Fibroblast of the aortic adventitia (primary cell): ENCODE measurements around the gene PNISR. TPM values are rescaled to one million over a fixed set of nuclear protein-coding genes. Genes with fewer than 3 reads are reported as not detected.
A peak's percentile ranks its signal among the peaks of the same experiment; 100 is the strongest.

Source experiments
- DNase-seq: peaks from one replicate; pipeline ENCODE4 v3.0.0-alpha.2; 2010; ENCODE audit warnings: low read depth
- H3K4me3 ChIP-seq: 2 replicates; pipeline ENCODE4 v1.5.1; 2011; ENCODE audit warnings: low read depth, mild to moderate bottlenecking, control low read depth, low read length, moderate library complexity
- total RNA-seq: library from RNA; depleted of rRNA; stranded (reverse); fragments of >200 nt; gene quantifications from 2 replicates; pipeline ENCODE4 v1.2.3, GENCODE V29; 2012; ENCODE audit warnings: low replicate concordance
- TF ChIP-seq, protein P1 (sequence below): IDR thresholded peaks from 2 replicates; pipeline ENCODE4 v1.5.1; 2011; ENCODE audit warnings: mild to moderate bottlenecking, low read length, control low read depth, inconsistent platforms; ENCODE audit not compliant: insufficient read depth

Gene PNISR
- total RNA-seq, 1 donor, result 69.4 TPM

DNA sequence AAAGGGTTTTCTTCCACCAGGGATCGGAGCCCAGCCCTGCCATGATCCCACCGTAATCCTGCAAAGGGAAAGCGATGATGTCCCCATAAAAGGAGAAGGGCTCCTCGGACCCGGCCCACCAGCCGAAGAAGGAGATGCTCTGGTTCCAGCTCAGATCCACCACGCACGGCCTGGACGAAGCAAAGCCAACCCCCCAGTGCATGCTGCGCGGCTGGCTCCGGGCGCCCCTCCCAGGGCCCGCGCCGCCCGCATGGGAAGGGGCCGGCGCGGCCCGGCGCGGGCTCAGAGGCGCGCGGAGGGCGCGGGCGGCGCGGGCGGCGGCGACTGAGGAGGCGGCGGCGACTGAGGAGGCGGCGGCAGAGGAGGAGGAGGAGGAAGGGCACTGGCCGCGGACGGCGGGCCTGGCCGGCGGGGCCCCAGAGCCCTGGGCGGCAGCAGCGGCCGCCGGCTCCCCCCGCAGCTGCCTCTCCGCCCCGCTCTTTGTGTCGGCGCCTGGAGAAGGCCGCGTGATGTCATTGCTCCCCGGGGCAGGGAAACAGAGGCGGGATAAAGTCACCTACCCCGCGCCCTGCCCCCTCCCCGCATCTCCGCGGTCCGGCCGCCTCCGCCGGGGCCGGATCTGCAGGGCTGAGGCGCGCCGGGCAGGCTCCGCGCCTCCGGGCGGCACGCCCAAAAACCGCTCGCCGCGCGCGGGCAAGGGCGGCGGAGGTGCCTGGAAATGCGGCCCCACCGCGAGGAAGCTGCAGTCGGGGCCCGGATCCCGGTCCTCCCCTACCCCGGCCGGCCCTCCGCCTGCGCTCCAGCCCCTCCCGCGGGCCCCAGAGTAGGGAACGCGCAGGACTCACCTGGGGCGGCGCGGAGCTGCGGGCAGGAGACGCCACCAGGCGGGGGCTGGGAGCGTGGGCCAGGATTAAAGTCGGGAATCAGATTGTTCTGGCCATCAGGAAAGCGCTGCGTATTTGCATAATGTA is 75.7 kb downstream of the PNISR start, which contains the start of gene FAXC:
TSS of gene FAXC (minus strand) at position 504 of the 971 bp plus-strand sequence. CDS start at position 202, 302 bp downstream.
- TF ChIP-seq, protein P1, sequence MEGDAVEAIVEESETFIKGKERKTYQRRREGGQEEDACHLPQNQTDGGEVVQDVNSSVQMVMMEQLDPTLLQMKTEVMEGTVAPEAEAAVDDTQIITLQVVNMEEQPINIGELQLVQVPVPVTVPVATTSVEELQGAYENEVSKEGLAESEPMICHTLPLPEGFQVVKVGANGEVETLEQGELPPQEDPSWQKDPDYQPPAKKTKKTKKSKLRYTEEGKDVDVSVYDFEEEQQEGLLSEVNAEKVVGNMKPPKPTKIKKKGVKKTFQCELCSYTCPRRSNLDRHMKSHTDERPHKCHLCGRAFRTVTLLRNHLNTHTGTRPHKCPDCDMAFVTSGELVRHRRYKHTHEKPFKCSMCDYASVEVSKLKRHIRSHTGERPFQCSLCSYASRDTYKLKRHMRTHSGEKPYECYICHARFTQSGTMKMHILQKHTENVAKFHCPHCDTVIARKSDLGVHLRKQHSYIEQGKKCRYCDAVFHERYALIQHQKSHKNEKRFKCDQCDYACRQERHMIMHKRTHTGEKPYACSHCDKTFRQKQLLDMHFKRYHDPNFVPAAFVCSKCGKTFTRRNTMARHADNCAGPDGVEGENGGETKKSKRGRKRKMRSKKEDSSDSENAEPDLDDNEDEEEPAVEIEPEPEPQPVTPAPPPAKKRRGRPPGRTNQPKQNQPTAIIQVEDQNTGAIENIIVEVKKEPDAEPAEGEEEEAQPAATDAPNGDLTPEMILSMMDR, result peak; percentile 10
- DNase-seq, result no peak
- H3K4me3 ChIP-seq, result peak within 1 kb of the TSS; percentile 62

DNA sequence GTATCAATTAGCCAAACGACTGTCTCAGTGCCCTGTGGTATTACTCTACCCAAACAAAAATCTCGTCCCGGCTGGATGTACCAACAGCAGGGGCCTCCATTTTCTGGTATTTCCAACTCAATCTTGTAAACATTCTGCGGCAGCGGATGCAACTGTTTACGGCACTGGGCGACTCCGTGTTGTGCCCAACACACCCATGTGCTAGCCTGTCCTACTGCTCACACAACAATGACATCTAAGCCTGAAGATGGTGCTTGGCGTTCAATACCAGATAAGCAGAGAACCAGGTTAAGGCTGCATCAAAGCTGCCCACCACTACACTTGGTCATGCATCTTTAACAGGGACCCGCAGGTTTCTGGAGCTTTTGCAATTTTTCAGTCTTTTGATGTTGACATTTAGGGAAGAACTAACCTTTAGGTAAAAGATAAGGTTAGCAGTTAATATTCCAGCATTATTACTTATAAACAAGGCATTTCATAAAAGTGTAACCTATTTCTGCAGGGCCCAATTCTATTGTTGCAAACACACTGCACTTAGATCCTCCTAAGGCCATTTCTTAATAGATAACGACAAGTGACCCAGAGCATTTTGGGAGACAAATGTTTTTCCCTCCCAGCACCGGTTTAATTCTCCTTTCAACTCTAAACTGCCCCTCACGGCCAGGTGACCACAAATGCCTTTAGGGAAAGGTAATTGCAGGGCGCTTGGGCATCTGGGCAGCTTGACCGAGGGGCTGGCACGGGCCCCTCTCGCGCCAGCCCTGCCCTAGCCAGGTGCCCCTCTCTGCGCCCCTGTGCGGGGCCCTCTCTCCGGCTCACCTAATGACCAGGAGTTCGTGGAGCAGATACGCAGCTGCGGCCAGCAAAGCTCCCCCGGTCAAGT is 76.6 kb downstream of the PNISR start:
- peak overlapping the region; percentile 62 for H3K4me3 ChIP-seq
- TF ChIP-seq, protein P1, result no peak
- no peak for DNase-seq

Other genes starting within 250 kb of the PNISR start
- 0.08 and 0.54 TPM in 2 replicates for gene FAXC, start 75.6 kb downstream of the PNISR start, total RNA-seq
- 6.3 and 8.9 TPM in 2 replicates for gene COQ3, start 31.1 kb downstream of the PNISR start, total RNA-seq
- gene USP45, start 90.1 kb upstream of the PNISR start, total RNA-seq, result 23.7 and 24.2 TPM in 2 replicates
- gene CCNC, start 143.4 kb upstream of the PNISR start, total RNA-seq, result 52.4 and 58.0 TPM in 2 replicates
- not detected in 2 replicates for gene PRDM13, start 181.5 kb upstream of the PNISR start, total RNA-seq